Bone marrow (tissue), 2 donors: Measurements from ENCODE around the gene KEL.

Source experiments
- DNase-seq, 2 donors: peaks; one replicate each; lab custom pipeline; 2025; lab: John Stamatoyannopoulos, UW

KEL gene

GRCh38 chr7:142898377-142899170 is 63.6 kb downstream of the KEL start:
- DNase-seq, result no peak

DNA sequence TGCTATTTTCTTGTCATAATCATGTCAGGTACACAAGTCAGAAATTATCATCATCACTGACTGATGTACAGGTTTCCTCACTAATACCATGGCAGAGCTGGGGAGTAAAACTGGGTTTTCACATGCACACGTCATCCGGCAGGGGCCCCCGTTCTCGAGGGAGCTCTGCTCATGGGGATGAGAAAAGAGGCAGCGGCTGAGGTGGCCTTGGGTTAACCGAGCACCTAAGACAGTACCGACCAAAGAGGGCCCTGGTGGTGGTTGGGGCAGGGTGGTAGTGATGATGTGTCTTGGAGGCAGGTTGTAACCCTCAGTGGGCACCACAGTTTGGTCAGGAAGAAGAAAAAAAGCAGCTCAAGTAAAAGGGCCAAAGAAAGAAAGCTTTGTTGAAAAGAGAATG is 64.5 kb downstream of the KEL start:
- DNase-seq, result no peak

GRCh38 chr7:142896741-142897379 is 65.3 kb downstream of the KEL start:
- DNase-seq, result no peak

- no peak for DNase-seq
Observed at GRCh38 chr7:142896151-142896550, 66.0 kb downstream of the KEL start.

DNA sequence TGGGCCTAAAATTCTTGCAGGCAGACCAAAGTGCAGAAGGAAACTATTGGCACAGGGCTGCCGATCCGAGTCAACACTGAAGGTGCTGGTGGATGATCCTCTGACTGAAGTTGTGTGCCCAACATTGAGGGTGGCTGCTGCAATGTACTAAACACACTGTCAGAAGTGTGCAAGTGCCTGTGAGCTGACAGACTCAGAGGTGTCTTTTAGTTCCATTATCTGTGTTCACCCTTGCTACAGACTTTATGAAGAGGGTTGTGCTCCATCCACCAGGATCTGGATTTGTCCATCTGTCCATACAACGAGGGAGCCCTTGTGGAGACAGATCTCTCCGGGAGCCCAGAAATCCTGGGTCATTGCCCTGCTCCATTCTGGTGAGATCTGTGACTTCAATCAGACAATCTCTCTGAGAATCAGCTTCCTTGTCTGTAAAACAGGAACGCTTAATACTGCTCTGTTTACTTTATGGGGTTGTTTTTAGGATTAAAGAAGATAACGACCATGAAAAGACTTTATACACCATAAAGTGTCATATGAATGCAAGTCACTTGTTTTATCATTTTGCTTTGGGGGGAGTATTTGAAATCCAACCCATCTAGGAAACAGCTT is 67.1 kb downstream of the KEL start:
- DNase-seq, result no peak

GRCh38 chr7:142894112-142894984 is 67.8 kb downstream of the KEL start:
- no peak for DNase-seq

- DNase-seq, result no peak
Observed at GRCh38 chr7:142892951-142893350, 69.2 kb downstream of the KEL start.

DNA sequence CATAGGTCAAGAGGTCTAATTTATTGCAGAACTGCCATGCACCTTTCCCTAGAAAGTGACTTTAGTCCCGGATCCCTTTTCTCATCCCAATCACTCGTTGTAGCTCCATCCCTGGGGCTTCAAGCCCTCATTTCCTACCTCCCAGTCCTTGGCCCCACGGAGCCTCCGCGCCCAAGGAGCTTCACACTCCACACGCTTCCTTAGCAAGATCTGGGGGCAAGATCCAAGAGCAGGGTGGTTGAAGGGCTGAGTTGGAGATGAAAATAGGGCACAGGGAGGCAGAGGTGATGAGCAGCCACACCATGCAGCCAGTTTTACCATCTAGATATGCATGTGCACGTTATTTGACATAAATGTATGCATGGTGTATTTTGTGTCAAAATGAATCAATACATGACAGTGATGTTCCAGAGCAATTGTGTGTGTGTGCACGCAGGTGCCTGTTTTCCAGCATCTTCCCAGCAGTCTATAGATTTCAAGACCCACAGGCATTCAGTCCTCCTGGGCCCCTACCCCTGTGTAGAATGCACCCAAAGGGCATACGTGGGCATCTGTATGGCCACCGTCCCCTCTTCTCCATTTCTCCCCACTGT is 70.6 kb downstream of the KEL start:
- DNase-seq, result no peak
